MCF 10A (cell line): ENCODE data around the gene ZNF608. TPM values are rescaled to one million over a fixed set of nuclear protein-coding genes. Genes with fewer than 3 reads are reported as not detected.

ENCODE experiments used
- BruUV-seq: library from RNA; stranded (reverse); fragments of 400-500 nt; replicated peaks from 2 replicates; lab custom pipeline; 2021; lab: Mats Ljungman, UMichigan
- CTCF ChIA-PET: fragments of 300-600 bp; sonication (Branson Sonifier 250); formaldehyde crosslinking; extraction: SDS; loops from one replicate; lab custom pipeline; 2021; ENCODE audit warnings: antibody characterized with exemption, inconsistent platforms; lab: Yijun Ruan, JAX
- POLR2A ChIA-PET: fragments of 300-600, 350-650 bp; sonication (Branson Sonifier 250); formaldehyde crosslinking; extraction: SDS; loops from one replicate; lab custom pipeline; 2020; ENCODE audit warnings: antibody characterized with exemption, inconsistent platforms; lab: Yijun Ruan, JAX
- DNase-seq: peaks from one replicate; pipeline ENCODE4 v3.0.0-alpha.2; 2018; ENCODE audit not compliant: unreplicated experiment
- H3K27ac Mint-ChIP-seq: one replicate; pipeline ENCODE4 v1.8.0; 2022; ENCODE audit warnings: mild to moderate bottlenecking, low read depth, mixed read lengths; ENCODE audit not compliant: unreplicated experiment
- H3K27me3 Mint-ChIP-seq: one replicate; pipeline ENCODE4 v1.8.0; 2022; ENCODE audit warnings: mixed read lengths; ENCODE audit not compliant: insufficient read depth, unreplicated experiment
- H3K36me3 Mint-ChIP-seq: one replicate; pipeline ENCODE4 v1.8.0; 2022; ENCODE audit warnings: mild to moderate bottlenecking, moderate library complexity, mixed read lengths; ENCODE audit not compliant: insufficient read depth, unreplicated experiment
- H3K4me1 Mint-ChIP-seq: one replicate; pipeline ENCODE4 v1.8.0; 2022; ENCODE audit warnings: mixed read lengths; ENCODE audit not compliant: insufficient read depth, unreplicated experiment
- H3K4me3 Mint-ChIP-seq: one replicate; pipeline ENCODE4 v1.8.0; 2022; ENCODE audit warnings: mild to moderate bottlenecking, moderate library complexity, mixed read lengths; ENCODE audit not compliant: unreplicated experiment
- H3K9me3 Mint-ChIP-seq: one replicate; pipeline ENCODE4 v1.8.0; 2022; ENCODE audit warnings: mixed read lengths; ENCODE audit not compliant: unreplicated experiment
- CTCF ChIP-seq: fragments of 200-600 bp; IDR thresholded peaks from one replicate; pipeline ENCODE4 v1.8.0; 2022; ENCODE audit warnings: antibody characterized with exemption, mild to moderate bottlenecking; ENCODE audit not compliant: unreplicated experiment
- intact Hi-C: fragments of 100-400 bp; cut with micrococcal nuclease; formaldehyde crosslinking; loops from 2 replicates; pipeline ENCODE4 v1.14.1; 2022
- total RNA-seq: library from RNA; stranded (reverse); gene quantifications from 2 replicates; pipeline ENCODE4 v1.2.3, GENCODE V29; 2022

Gene ZNF608
- total RNA-seq, 1 experiment from 2014 or later = 8.4 TPM

- no peak for TF ChIP-seq CTCF
- POLR2A ChIA-PET = interaction anchor here (0.7 to 3.5 kb wide), 4 partner anchors 8 to 615 kb away, joined by 3 to 26 read pairs (median 4); no protein-coding TSS in a partner anchor
- no peaks in the 10 kb centered on the region for H3K9me3 Mint-ChIP-seq
- intact Hi-C loops = no loop called here
- BruUV-seq = no TSS peak
- H3K4me3 Mint-ChIP-seq = no peak overlapping the region
- no peak overlapping the region for H3K27ac Mint-ChIP-seq
- DNase-seq = no peak
- peaks cover 10% of the 10 kb centered on the region for H3K4me1 Mint-ChIP-seq
- peaks cover 12% of the 10 kb centered on the region for H3K27me3 Mint-ChIP-seq
- peaks cover 12% of the 10 kb centered on the region for H3K36me3 Mint-ChIP-seq
- CTCF ChIA-PET = interaction anchor here (0.6 to 1.3 kb wide), 3 partner anchors 9 to 531 kb away, joined by 3 read pairs; no protein-coding TSS in a partner anchor
Measured at GRCh38 chr5:124738681-124739633, 7.5 kb downstream of the ZNF608 start.

GRCh38 chr5:124737651-124738050 lies 8.8 kb downstream of the ZNF608 start:
- Mint-ChIP-seq H3K27me3 (peaks cover 12% of the 10 kb centered on the region), H3K36me3 (peaks cover 12% of the 10 kb centered on the region), H3K4me3 (no peak overlapping the region), H3K4me1 (peaks cover 10% of the 10 kb centered on the region), H3K27ac (no peak overlapping the region), H3K9me3 (no peaks in the 10 kb centered on the region)
- intact Hi-C loops = no loop called here
- BruUV-seq = no TSS peak
- no peak for TF ChIP-seq CTCF
- CTCF ChIA-PET = interaction anchor here (0.8 to 1.3 kb wide), 2 partner anchors 10 to 1511 kb away, joined by 3 to 4 read pairs; no protein-coding TSS in a partner anchor
- DNase-seq = no peak
- POLR2A ChIA-PET = interaction anchor here (0.6 to 1.4 kb wide), 2 partner anchors 82 to 1064 kb away, joined by 3 read pairs; no protein-coding TSS in a partner anchor

- POLR2A ChIA-PET = interaction anchor here (1.4 kb wide), 1 partner anchor 81 kb away, joined by 3 read pairs; no protein-coding TSS in a partner anchor
- CTCF ChIA-PET = no interaction called here
- Mint-ChIP-seq H3K36me3 (peaks cover 12% of the 10 kb centered on the region), H3K4me3 (no peak overlapping the region), H3K27ac (no peak overlapping the region), H3K4me1 (peaks cover 10% of the 10 kb centered on the region), H3K9me3 (no peaks in the 10 kb centered on the region), H3K27me3 (peaks cover 12% of the 10 kb centered on the region)
- BruUV-seq = no TSS peak
- DNase-seq = no peak
- TF ChIP-seq CTCF = no peak
- intact Hi-C loops = no loop called here
Measured at GRCh38 chr5:124736805-124737188, 9.6 kb downstream of the ZNF608 start.
